ENCODE data around the gene KLF13.

DNA sequence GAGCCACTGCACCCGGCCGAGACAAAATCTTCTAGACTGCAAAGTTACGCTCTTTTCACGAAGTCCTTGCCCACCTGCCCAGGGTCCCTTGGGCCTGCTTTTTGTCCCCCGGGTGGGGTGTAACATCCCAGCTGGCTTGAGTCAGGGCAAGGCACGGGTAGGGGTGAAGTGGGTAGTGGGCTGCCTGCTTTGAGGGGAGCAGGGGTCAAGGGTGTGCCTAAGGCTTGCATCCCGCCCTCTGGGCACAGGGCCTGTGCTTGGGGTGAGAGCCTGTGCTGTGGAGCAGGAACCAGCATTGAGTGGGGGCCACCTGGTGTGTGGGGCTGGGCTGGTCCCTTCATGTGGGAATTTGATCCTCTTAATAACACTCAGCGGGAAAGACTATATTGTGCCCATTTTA is 74.6 kb downstream of the KLF13 start:
- no peak for TF ChIP-seq ZNF331 (CRISPR knock-in tag; IDR thresholded peaks at IDR 0.05; ENCODE audit: low read depth)
- TF ChIP-seq, protein P1, sequence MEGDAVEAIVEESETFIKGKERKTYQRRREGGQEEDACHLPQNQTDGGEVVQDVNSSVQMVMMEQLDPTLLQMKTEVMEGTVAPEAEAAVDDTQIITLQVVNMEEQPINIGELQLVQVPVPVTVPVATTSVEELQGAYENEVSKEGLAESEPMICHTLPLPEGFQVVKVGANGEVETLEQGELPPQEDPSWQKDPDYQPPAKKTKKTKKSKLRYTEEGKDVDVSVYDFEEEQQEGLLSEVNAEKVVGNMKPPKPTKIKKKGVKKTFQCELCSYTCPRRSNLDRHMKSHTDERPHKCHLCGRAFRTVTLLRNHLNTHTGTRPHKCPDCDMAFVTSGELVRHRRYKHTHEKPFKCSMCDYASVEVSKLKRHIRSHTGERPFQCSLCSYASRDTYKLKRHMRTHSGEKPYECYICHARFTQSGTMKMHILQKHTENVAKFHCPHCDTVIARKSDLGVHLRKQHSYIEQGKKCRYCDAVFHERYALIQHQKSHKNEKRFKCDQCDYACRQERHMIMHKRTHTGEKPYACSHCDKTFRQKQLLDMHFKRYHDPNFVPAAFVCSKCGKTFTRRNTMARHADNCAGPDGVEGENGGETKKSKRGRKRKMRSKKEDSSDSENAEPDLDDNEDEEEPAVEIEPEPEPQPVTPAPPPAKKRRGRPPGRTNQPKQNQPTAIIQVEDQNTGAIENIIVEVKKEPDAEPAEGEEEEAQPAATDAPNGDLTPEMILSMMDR (conservative IDR thresholded peaks at IDR 0.05; ENCODE audit: low read depth in 2 of 2), result no peak
- no peak for TF ChIP-seq POLR2AphosphoS5 (IDR thresholded peaks at IDR 0.05; ENCODE audit: low read depth)
- TF ChIP-seq, protein P2, sequence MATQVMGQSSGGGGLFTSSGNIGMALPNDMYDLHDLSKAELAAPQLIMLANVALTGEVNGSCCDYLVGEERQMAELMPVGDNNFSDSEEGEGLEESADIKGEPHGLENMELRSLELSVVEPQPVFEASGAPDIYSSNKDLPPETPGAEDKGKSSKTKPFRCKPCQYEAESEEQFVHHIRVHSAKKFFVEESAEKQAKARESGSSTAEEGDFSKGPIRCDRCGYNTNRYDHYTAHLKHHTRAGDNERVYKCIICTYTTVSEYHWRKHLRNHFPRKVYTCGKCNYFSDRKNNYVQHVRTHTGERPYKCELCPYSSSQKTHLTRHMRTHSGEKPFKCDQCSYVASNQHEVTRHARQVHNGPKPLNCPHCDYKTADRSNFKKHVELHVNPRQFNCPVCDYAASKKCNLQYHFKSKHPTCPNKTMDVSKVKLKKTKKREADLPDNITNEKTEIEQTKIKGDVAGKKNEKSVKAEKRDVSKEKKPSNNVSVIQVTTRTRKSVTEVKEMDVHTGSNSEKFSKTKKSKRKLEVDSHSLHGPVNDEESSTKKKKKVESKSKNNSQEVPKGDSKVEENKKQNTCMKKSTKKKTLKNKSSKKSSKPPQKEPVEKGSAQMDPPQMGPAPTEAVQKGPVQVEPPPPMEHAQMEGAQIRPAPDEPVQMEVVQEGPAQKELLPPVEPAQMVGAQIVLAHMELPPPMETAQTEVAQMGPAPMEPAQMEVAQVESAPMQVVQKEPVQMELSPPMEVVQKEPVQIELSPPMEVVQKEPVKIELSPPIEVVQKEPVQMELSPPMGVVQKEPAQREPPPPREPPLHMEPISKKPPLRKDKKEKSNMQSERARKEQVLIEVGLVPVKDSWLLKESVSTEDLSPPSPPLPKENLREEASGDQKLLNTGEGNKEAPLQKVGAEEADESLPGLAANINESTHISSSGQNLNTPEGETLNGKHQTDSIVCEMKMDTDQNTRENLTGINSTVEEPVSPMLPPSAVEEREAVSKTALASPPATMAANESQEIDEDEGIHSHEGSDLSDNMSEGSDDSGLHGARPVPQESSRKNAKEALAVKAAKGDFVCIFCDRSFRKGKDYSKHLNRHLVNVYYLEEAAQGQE (IDR thresholded peaks at IDR 0.05; ENCODE audit: unreplicated experiment), result no peak
